ENCODE data around the gene TMEM178B. TPM values are rescaled to one million over a fixed set of nuclear protein-coding genes. Genes with fewer than 3 reads are reported as not detected.

The TMEM178B gene
- total RNA-seq, 1 experiment from 2014 or later = not detected

- H3K4me1 Mint-ChIP-seq (ENCODE audit: insufficient read depth, unreplicated experiment) = no peaks in the 10 kb centered on the region
- H3K4me3 Mint-ChIP-seq (ENCODE audit: unreplicated experiment) = no peak overlapping the region
- no peaks in the 10 kb centered on the region for H3K27me3 Mint-ChIP-seq (ENCODE audit: insufficient read depth, unreplicated experiment)
- H3K9me3 Mint-ChIP-seq (ENCODE audit: unreplicated experiment) = peaks cover 17% of the 10 kb centered on the region
- no TSS peak for BruUV-seq (replicated peaks)
- peaks cover 6% of the 10 kb centered on the region for H3K36me3 Mint-ChIP-seq (ENCODE audit: insufficient read depth, unreplicated experiment)
- POLR2A ChIA-PET = no interaction called here
- intact Hi-C loops (cut with micrococcal nuclease) = no loop called here
- DNase-seq (ENCODE audit: unreplicated experiment) = no peak
- H3K27ac Mint-ChIP-seq (ENCODE audit: low read depth, unreplicated experiment) = no peak overlapping the region
- no peak for TF ChIP-seq CTCF (IDR thresholded peaks at IDR 0.05; ENCODE audit: unreplicated experiment)
- CTCF ChIA-PET = no interaction called here
Measured at GRCh38 chr7:141452911-141453310, 379.0 kb downstream of the TMEM178B start.

- BruUV-seq (replicated peaks) = no TSS peak
- ChIA-PET POLR2A (interaction anchor here (0.6 kb wide), 1 partner anchor 18 kb away, joined by 3 read pairs; no protein-coding TSS in a partner anchor), CTCF (interaction anchor here (0.8 kb wide), 1 partner anchor 36 kb away, joined by 3 read pairs; no protein-coding TSS in a partner anchor)
- H3K4me3 Mint-ChIP-seq (ENCODE audit: unreplicated experiment) = no peak overlapping the region
- intact Hi-C loops (cut with micrococcal nuclease) = no loop called here
- H3K36me3 Mint-ChIP-seq (ENCODE audit: insufficient read depth, unreplicated experiment) = peaks cover 6% of the 10 kb centered on the region
- H3K27me3 Mint-ChIP-seq (ENCODE audit: insufficient read depth, unreplicated experiment) = no peaks in the 10 kb centered on the region
- DNase-seq (ENCODE audit: unreplicated experiment) = no peak
- H3K9me3 Mint-ChIP-seq (ENCODE audit: unreplicated experiment) = peaks cover 17% of the 10 kb centered on the region
- H3K27ac Mint-ChIP-seq (ENCODE audit: low read depth, unreplicated experiment) = no peak overlapping the region
- H3K4me1 Mint-ChIP-seq (ENCODE audit: insufficient read depth, unreplicated experiment) = no peaks in the 10 kb centered on the region
- TF ChIP-seq CTCF (IDR thresholded peaks at IDR 0.05; ENCODE audit: unreplicated experiment) = no peak
Measured at GRCh38 chr7:141454338-141454737, 380.5 kb downstream of the TMEM178B start.

GRCh38 chr7:141455723-141456122 is 381.9 kb downstream of the TMEM178B start:
- no TSS peak for BruUV-seq (replicated peaks)
- no peak for TF ChIP-seq CTCF (IDR thresholded peaks at IDR 0.05; ENCODE audit: unreplicated experiment)
- intact Hi-C loops (cut with micrococcal nuclease) = no loop called here

GRCh38 chr7:141456298-141456697 is 382.4 kb downstream of the TMEM178B start:
- H3K27ac Mint-ChIP-seq (ENCODE audit: low read depth, unreplicated experiment) = no peak overlapping the region
- ChIA-PET POLR2A (no interaction called here), CTCF (no interaction called here)
- H3K27me3 Mint-ChIP-seq (ENCODE audit: insufficient read depth, unreplicated experiment) = no peaks in the 10 kb centered on the region
- BruUV-seq (replicated peaks) = no TSS peak
- peaks cover 6% of the 10 kb centered on the region for H3K36me3 Mint-ChIP-seq (ENCODE audit: insufficient read depth, unreplicated experiment)
- no peak overlapping the region for H3K4me3 Mint-ChIP-seq (ENCODE audit: unreplicated experiment)
- no peaks in the 10 kb centered on the region for H3K4me1 Mint-ChIP-seq (ENCODE audit: insufficient read depth, unreplicated experiment)
- intact Hi-C loops (cut with micrococcal nuclease) = no loop called here
- peak; percentile 48 for DNase-seq (ENCODE audit: unreplicated experiment)
- H3K9me3 Mint-ChIP-seq (ENCODE audit: unreplicated experiment) = peaks cover 17% of the 10 kb centered on the region
- TF ChIP-seq CTCF (IDR thresholded peaks at IDR 0.05; ENCODE audit: unreplicated experiment) = no peak

More at GRCh38 chr7:141455723-141456122, 381.9 kb downstream of the TMEM178B start:
- POLR2A ChIA-PET = no interaction called here
- Mint-ChIP-seq H3K4me3 (ENCODE audit: unreplicated experiment) (no peak overlapping the region), H3K27ac (ENCODE audit: low read depth, unreplicated experiment) (no peak overlapping the region), H3K27me3 (ENCODE audit: insufficient read depth, unreplicated experiment) (no peaks in the 10 kb centered on the region), H3K36me3 (ENCODE audit: insufficient read depth, unreplicated experiment) (peaks cover 6% of the 10 kb centered on the region), H3K9me3 (ENCODE audit: unreplicated experiment) (peaks cover 17% of the 10 kb centered on the region), H3K4me1 (ENCODE audit: insufficient read depth, unreplicated experiment) (no peaks in the 10 kb centered on the region)
- DNase-seq (ENCODE audit: unreplicated experiment) = no peak
- CTCF ChIA-PET = no interaction called here
